Astrocyte of the spinal cord (primary cell): ENCODE data around the gene TMEM9.

Source experiments
- DNase-seq: peaks from one replicate; pipeline ENCODE4 v3.0.0; 2011; ENCODE audit warnings: low read depth, low spot score
- H3K4me3 ChIP-seq: 2 replicates; pipeline ENCODE4 v1.5.1; 2011; ENCODE audit warnings: low read depth, mild to moderate bottlenecking, low read length, moderate library complexity
- in situ Hi-C: cut with HindIII; loops from 2 replicates; pipeline ENCODE4 v1.10.0; 2017; ENCODE audit warnings: low sequenced_read_pairs
- TF ChIP-seq, protein P1 (sequence below): IDR thresholded peaks from 2 replicates; pipeline ENCODE4 v1.5.1; 2012; ENCODE audit warnings: low read depth, mild to moderate bottlenecking, low read length, inconsistent platforms

TMEM9 gene

DNA sequence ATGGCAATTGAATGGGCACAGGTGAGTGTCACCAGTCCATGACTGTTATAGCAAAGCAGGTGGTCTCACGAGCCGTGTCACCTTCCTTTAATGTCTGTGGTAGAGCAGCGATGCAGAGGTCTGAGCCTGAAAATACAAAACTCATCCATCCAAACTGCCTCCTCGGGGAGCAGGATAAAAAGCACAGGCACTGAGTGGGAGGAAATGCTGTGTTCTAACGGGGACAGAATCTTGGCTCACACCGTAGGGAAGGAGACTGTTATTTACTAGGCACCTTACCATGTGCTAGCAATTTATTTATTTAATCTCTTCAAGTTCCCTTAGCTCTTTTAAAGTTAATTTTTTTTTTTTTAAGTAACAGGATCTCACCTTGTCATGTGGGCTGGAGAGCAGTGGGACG, 28.5 kb downstream of the TMEM9 start:
- TF ChIP-seq, protein P1, sequence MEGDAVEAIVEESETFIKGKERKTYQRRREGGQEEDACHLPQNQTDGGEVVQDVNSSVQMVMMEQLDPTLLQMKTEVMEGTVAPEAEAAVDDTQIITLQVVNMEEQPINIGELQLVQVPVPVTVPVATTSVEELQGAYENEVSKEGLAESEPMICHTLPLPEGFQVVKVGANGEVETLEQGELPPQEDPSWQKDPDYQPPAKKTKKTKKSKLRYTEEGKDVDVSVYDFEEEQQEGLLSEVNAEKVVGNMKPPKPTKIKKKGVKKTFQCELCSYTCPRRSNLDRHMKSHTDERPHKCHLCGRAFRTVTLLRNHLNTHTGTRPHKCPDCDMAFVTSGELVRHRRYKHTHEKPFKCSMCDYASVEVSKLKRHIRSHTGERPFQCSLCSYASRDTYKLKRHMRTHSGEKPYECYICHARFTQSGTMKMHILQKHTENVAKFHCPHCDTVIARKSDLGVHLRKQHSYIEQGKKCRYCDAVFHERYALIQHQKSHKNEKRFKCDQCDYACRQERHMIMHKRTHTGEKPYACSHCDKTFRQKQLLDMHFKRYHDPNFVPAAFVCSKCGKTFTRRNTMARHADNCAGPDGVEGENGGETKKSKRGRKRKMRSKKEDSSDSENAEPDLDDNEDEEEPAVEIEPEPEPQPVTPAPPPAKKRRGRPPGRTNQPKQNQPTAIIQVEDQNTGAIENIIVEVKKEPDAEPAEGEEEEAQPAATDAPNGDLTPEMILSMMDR = no peak
- in situ Hi-C loops = no loop called here
- no peak overlapping the region for H3K4me3 ChIP-seq
- DNase-seq = no peak

DNA sequence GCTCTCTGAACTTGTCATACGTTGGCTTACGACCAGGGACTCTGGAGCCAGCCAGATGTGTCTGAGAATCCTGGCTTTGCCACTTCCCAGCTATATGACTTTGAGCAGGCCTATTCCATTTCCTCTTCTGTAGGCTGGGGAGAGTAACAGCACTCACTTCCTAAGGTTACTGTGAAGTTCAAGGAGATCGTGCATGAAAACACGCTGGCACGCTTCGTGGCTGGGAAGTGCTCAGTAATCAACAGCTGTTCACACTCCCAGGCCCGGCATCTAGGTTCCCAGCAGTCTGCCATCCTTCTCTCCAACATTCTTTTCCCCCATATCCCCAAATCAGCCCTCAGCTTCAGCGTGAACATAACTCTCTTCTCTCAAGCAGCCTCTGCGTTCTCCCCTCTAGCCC, 29.3 kb downstream of the TMEM9 start:
- no peak for DNase-seq
- TF ChIP-seq, protein P1 = no peak
- in situ Hi-C loops = no loop called here
- no peak overlapping the region for H3K4me3 ChIP-seq

DNA sequence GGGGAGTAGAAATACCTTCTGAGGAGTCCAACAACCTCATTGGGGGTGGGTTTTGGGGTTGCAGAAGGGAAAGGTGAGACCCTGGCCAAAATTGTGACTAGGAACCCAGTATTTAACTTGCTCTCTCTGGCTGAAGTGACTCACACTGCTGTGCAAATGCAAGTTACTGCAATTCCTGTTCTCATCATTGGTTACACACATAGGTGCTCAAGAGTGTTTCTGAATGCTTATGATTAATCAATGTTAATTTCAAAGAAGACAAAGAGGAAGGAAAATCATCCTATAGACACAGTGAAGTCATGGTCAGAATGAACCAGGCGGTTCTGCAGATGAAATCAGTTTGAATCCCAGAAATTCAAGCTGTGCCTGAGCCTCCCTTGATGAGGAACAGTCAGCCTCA, 30.4 kb downstream of the TMEM9 start:
- DNase-seq = no peak
- TF ChIP-seq, protein P1 = no peak
- in situ Hi-C loops = no loop called here
- H3K4me3 ChIP-seq = no peak overlapping the region

DNA sequence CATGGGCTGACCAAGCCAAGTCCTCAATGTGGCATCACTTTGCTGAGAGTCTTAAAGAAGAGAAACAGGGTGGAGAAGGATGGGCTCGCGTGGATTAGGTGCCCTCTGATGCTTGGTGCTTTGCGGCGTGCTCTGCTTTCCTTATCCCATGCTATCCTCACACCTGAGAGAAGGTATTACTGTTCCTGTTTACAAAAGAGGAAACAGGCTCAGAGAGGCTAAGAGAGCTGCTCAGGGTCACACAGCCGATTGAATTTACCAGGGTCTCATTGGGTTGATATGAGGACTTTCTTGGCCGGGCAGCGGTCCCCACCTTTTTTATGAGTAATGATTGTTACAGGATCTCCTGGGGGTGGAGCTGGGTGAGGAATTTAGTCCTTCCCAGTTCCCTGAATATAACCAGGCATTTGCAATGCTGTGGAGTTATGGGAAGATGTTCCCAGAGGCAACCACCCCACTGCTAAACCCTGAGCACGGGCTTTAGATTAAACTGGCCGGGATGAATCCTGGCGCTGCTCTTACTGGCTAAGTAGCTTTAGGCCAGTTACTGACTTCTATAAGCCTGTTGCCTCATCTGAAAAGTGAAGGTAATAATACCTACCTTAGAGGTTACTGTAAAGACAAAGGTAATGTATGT, 31.8 kb downstream of the TMEM9 start:
- DNase-seq = no peak
- TF ChIP-seq, protein P1 = no peak
- in situ Hi-C loops = no loop called here
- H3K4me3 ChIP-seq = no peak overlapping the region

DNA sequence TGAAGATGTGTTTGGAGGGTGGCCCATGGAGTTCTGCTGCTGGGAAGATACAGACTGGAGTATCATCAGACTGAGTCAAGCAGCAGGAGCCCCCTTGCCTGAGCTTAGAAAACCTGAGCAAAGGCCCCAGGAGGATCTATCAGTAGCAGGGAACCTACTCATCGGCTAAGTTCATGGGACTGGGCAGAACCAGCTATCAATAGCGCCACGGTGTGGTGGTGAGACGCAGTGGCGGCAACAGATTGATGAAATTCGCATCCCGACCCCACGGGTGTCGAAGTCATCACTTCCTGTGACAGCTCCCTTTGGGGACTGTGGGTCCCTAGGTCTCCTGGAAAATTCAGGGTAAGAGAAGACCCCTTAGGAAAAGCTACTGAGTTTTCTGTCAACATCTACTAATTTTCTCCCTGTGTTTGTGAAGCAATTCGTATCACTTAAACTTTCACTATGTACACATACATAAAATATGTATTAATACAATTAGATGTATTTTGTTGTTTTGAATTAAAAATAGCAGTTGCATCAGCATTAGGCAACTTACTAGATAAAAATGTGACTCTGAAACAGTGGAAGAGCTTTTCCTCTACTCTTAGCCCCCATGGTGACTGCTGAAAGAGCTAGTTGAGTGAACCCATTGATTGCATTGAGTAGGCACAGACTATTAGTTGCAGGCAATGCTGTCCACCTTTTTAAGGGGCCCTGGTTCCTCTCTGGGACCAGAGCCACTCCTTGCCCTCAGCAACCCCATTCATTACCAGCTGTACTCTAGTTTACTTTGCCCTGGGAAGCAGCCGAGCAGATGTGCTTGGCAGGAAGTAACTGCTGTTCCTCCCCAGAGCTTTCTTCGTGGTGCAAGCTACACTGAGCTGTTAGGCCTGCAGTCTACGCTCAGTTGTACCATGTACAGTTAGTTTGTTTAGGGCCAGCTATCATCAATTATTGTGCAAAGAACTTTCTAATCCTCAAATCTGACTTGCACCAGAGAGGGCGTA, 34.8 kb downstream of the TMEM9 start:
- in situ Hi-C loops = no loop called here
- peak; percentile 15 for DNase-seq
- TF ChIP-seq, protein P1 = peak; percentile 79
- H3K4me3 ChIP-seq = no peak overlapping the region

DNA sequence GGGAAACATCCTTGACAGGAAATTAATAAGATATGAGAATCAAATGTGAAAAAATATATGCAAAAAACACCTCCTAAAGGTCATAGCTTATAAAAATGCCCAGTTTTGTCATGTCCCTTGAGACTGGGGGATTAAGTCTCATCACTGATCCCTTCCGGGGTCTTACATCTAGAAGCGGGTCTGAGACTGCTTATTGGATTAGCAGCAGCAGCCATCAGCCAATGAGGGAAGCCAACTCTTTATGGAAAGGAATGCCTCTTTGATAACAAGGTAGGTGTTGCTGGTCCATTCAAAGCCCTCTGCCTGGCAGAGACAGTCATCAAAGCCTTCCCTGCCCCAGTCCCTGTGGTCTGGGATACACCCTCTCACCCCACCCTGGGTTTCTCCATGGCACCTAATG, 38.2 kb downstream of the TMEM9 start:
- in situ Hi-C loops = no loop called here
- TF ChIP-seq, protein P1 = no peak
- DNase-seq = no peak
- H3K4me3 ChIP-seq = no peak overlapping the region
